KMS-11 (cell line): ENCODE results near the gene ZNF793.

ENCODE experiments used
- H2AFZ ChIP-seq: fragments of 200-600 bp; sonication (generic); 2 replicates; pipeline ENCODE4 v1.6.1; 2016; ENCODE audit warnings: antibody characterized with exemption, mixed run types, low read depth
- H3K27ac ChIP-seq: fragments of 200-600 bp; sonication (generic); 2 replicates; pipeline ENCODE4 v1.6.1; 2016; ENCODE audit warnings: mild to moderate bottlenecking, mixed run types
- H3K27me3 ChIP-seq: fragments of 200-600 bp; sonication (generic); 2 replicates; pipeline ENCODE4 v1.6.1; 2017; ENCODE audit warnings: mild to moderate bottlenecking, low read depth, mixed run types, moderate library complexity; ENCODE audit not compliant: insufficient read depth
- H3K36me3 ChIP-seq: fragments of 200-600 bp; sonication (generic); 2 replicates; pipeline ENCODE4 v1.6.1; 2017; ENCODE audit warnings: mild to moderate bottlenecking, mixed run types; ENCODE audit not compliant: insufficient read depth
- H3K4me1 ChIP-seq: fragments of 200-600 bp; sonication (generic); 2 replicates; pipeline ENCODE4 v1.6.1; 2016; ENCODE audit warnings: mild to moderate bottlenecking, low read depth, mixed run types; ENCODE audit not compliant: poor library complexity, severe bottlenecking
- H3K4me2 ChIP-seq: fragments of 200-600 bp; sonication (generic); 2 replicates; pipeline ENCODE4 v1.7.0; 2016; ENCODE audit warnings: mild to moderate bottlenecking, mixed run types
- H3K4me3 ChIP-seq: fragments of 200-600 bp; sonication (generic); IDR thresholded peaks from 2 replicates; pipeline ENCODE4 v1.6.1; 2017; ENCODE audit warnings: low read depth, low read length, mixed read lengths; ENCODE audit not compliant: insufficient read depth
- H3K79me2 ChIP-seq: fragments of 200-600 bp; sonication (generic); 2 replicates; pipeline ENCODE4 v1.6.1; 2016; ENCODE audit warnings: low read depth, mixed run types; ENCODE audit not compliant: insufficient read depth
- H3K9ac ChIP-seq: fragments of 200-600 bp; sonication (generic); 2 replicates; pipeline ENCODE4 v1.6.1; 2016; ENCODE audit warnings: mild to moderate bottlenecking, mixed run types
- H4K20me1 ChIP-seq: fragments of 200-600 bp; sonication (generic); 2 replicates; pipeline ENCODE4 v1.6.1; 2016; ENCODE audit warnings: mild to moderate bottlenecking, mixed run types; ENCODE audit not compliant: insufficient read depth
- TF ChIP-seq, protein P1 (sequence below): fragments of 200-600 bp; sonication (generic); conservative IDR thresholded peaks from 2 replicates; pipeline ENCODE4 v1.6.1; 2017; ENCODE audit warnings: low read depth, mild to moderate bottlenecking, antibody characterized with exemption, low read length, moderate library complexity, mixed read lengths

The ZNF793 gene

DNA sequence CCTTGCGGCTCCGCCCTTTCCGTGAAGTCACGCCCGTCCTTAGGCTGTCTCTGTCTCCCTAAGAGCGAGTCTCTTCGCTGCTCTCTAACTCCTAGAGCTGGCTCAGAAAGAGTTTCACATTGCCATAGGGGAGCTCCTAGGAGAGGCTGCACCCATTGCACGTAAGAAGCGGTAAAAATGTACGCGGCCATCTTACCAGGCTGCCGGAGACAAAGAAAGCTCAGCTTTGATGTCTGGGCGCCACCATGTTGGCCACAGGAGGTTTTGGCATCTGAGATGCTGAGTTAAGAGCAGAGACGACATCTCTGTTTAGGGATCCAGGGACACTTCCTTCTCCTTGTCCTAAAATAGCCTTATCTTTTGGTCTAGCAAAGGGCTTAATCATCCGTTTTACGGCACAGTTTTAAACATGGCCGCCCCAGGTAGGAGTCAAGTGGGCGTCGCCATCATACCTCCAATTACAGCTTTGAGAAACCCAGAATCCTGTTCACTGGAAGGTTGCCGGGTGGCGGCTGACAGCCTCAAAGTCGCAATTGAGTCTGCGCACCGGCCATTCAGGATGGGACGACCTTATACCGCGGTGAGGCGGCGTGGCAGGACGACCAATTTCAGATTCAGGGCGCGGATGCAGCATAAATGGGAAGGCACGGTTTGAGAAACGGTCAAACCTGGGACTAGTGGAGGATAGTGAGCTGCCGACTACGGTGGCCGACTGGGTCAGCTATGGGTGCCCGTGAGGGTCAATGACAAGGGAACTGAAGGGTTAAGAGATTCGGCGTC is at the start of gene ZNF793:
TSS of gene ZNF793 (plus strand) at position 553 of the 780 bp plus-strand sequence. CDS start 16,501 bp downstream, outside the sequence.
- Histone ChIP-seq H4K20me1 (no peaks in the 10 kb centered on the region), H3K36me3 (no peaks in the 10 kb centered on the region), H3K4me2 (no peak within 1 kb of the TSS), H3K4me1 (no peaks in the 10 kb centered on the region), H2AFZ (no peak within 1 kb of the TSS), H3K9ac (no peak within 1 kb of the TSS), H3K27ac (no peak within 1 kb of the TSS), H3K27me3 (no peaks in the 10 kb centered on the region), H3K4me3 (no peak within 1 kb of the TSS), H3K79me2 (no peaks in the 10 kb centered on the region)
- TF ChIP-seq, protein P1, sequence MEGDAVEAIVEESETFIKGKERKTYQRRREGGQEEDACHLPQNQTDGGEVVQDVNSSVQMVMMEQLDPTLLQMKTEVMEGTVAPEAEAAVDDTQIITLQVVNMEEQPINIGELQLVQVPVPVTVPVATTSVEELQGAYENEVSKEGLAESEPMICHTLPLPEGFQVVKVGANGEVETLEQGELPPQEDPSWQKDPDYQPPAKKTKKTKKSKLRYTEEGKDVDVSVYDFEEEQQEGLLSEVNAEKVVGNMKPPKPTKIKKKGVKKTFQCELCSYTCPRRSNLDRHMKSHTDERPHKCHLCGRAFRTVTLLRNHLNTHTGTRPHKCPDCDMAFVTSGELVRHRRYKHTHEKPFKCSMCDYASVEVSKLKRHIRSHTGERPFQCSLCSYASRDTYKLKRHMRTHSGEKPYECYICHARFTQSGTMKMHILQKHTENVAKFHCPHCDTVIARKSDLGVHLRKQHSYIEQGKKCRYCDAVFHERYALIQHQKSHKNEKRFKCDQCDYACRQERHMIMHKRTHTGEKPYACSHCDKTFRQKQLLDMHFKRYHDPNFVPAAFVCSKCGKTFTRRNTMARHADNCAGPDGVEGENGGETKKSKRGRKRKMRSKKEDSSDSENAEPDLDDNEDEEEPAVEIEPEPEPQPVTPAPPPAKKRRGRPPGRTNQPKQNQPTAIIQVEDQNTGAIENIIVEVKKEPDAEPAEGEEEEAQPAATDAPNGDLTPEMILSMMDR = no peak

DNA sequence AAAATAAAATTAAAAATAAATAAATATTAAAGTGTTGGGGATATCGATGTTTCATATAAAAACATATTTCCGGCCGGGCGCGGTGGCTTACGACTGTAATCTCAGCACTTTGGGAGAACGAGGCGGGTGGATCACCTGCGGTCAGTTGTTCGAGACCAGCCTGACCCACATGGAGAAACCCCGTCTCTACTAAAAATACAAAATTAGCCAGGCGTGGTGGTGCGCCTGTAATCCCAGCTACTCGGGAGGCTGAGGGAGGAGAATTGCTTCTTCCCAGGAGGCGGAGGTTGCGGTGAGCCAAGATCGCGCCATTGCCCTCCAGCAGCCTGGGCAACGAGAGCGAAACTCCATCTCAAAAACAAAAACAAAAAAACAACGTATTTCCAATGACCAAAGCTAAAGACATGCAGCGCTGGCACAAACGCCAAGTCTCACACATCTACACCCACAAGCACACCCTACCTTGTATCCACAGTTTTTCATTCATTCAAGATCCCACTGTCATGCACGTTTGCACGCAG is 40.4 kb upstream of the ZNF793 start:
- Histone ChIP-seq H3K27ac (0 out of 2 replicates have a peak overlapping the region, but pooled peaks have one; percentile 23), H3K4me1 (no peaks in the 10 kb centered on the region), H4K20me1 (no peaks in the 10 kb centered on the region), H3K79me2 (no peaks in the 10 kb centered on the region), H3K4me3 (peak overlapping the region; percentile 31), H3K36me3 (no peaks in the 10 kb centered on the region), H2AFZ (peak overlapping the region; percentile 73), H3K4me2 (peak overlapping the region; percentile 26; the same call in 1 of the 2 replicates), H3K27me3 (no peaks in the 10 kb centered on the region), H3K9ac (no peak overlapping the region)
- TF ChIP-seq, protein P1 = no peak

DNA sequence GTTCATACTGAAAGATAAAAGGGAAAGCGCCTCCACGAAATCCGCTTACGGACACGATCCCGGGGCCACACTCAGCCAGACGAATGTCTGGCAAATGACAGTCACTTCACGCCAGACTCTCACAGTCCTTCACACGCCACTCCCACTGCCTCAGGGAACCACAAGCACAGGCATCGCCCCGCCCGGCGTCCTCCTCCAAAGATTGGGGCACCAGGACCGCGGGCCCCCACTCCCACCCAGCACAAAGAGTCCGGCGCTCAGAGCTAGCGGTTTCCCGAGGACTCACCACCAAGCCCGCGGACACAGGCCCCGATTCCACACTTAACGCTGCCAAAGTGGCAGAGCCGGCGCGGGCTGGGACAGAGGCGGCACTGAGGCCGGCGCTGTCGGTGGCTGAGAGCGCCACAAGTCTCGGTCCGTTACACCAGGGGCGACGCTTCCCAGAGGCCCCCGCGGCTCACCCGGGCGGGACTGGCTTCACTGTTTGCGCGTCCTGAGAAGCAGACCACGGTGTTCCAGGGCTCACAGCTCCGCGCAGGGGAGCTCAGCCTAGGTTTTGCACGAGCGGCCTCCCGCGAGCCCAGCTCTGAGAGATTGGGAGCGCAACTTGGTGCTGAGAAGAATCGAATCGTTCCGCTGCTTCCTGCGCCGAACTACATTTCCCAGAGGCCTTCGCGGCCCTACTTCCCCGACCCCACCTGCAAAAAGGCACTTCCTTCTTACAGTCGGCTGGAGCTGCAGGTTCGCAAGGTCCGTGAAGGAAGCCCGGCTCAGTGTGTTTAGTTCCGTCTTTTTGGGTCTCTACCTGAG is 39.7 kb upstream of the ZNF793 start, which contains the start of gene ZNF569:
TSS of gene ZNF569 (minus strand) at position 647 of the 810 bp plus-strand sequence. CDS start 22,523 bp downstream, outside the sequence.
- Histone ChIP-seq H3K79me2 (no peaks in the 10 kb centered on the region), H3K27ac (peak within 1 kb of the TSS; percentile 23; the same call in 1 of the 2 replicates), H4K20me1 (no peaks in the 10 kb centered on the region), H3K9ac (peak within 1 kb of the TSS; percentile 12; the same call in 1 of the 2 replicates), H3K27me3 (no peaks in the 10 kb centered on the region), H2AFZ (peak within 1 kb of the TSS; percentile 73), H3K36me3 (no peaks in the 10 kb centered on the region), H3K4me3 (peak within 1 kb of the TSS; percentile 31), H3K4me1 (no peaks in the 10 kb centered on the region), H3K4me2 (peak within 1 kb of the TSS; percentile 26; the same call in 1 of the 2 replicates)
- TF ChIP-seq, protein P1 = no peak

- Histone ChIP-seq H3K4me1 (no peaks in the 10 kb centered on the region), H3K27me3 (no peaks in the 10 kb centered on the region), H3K4me2 (no peak overlapping the region; the same call in 1 of the 2 replicates), H3K79me2 (no peaks in the 10 kb centered on the region), H3K9ac (no peak overlapping the region), H2AFZ (peak overlapping the region; percentile 73), H3K27ac (no peak overlapping the region), H3K36me3 (no peaks in the 10 kb centered on the region), H3K4me3 (peak overlapping the region; percentile 31), H4K20me1 (no peaks in the 10 kb centered on the region)
- TF ChIP-seq, protein P1 = no peak
Observed at GRCh38 chr19:37467608-37468090, 39.1 kb upstream of the ZNF793 start.
